HCT116 (cell line): Measurements from ENCODE around the gene DAP. TPM values are rescaled to one million over a fixed set of nuclear protein-coding genes. Genes with fewer than 3 reads are reported as not detected.

Experiments used
- ATAC-seq: fragments of 200-7000 bp; cut with Tn5 transposase; 2 replicates; pipeline ENCODE4 v1.9.1; 2020; ENCODE audit warnings: mild to moderate bottlenecking, moderate library complexity
- BruUV-seq: library from RNA; stranded (reverse); fragments of 400-500 nt; replicated peaks from 2 replicates; lab custom pipeline; 2021; lab: Mats Ljungman, UMichigan
- CTCF ChIA-PET: fragments of 300-600 bp; sonication (Branson Sonifier 250); formaldehyde crosslinking; loops from one replicate; lab custom pipeline; 2021; ENCODE audit warnings: antibody characterized with exemption; lab: Charles Lee
- POLR2A ChIA-PET: fragments of 300-600, 350-600 bp; sonication (Branson Sonifier 250); formaldehyde crosslinking; loops from one replicate; lab custom pipeline; 2021; ENCODE audit warnings: antibody characterized with exemption; lab: Charles Lee
- RAD21 ChIA-PET, 2 experiments: fragments of 300-600 bp; sonication (Branson Sonifier 250); formaldehyde crosslinking; loops; one replicate each; lab custom pipeline; 2023; ENCODE audit warnings: low total read pairs in 2 of 2; ENCODE audit not compliant: uncharacterized antibody in 2 of 2, unreplicated experiment in 2 of 2, low non-redundant PET in 1 of 2; lab: Charles Lee
- DNase-seq: peaks from one replicate; pipeline ENCODE4 v3.0.0-alpha.2; 2010; ENCODE audit warnings: low read depth, low spot score
- H2AFZ ChIP-seq: fragments of 200-600 bp; shearing (Covaris generic), sonication (generic); 2 replicates; pipeline ENCODE4 v1.6.1; 2017; ENCODE audit warnings: low read depth, mixed run types, mixed read lengths, antibody characterized with exemption, low read length; ENCODE audit not compliant: poor library complexity, severe bottlenecking
- H3K27ac ChIP-seq: 2 replicates; pipeline ENCODE4 v1.5.1; 2012; ENCODE audit warnings: low read depth, low read length
- H3K27me3 ChIP-seq: fragments of 200-600 bp; sonication (generic); 2 replicates; pipeline ENCODE4 v1.6.1; 2016; ENCODE audit warnings: mixed run types, low read length, mixed read lengths; ENCODE audit not compliant: insufficient read depth
- H3K36me3 ChIP-seq, 2 experiments: fragments of 200-500 bp in 1 of 2; fragments of 200-600 bp in 1 of 2; sonication (Bioruptor generic) in 1 of 2; sonication (generic) in 1 of 2; 2 replicates each; pipeline versions ENCODE4 v1.5.1 to v1.6.1; 2014 to 2016; ENCODE audit warnings: low read length in 2 of 2, inconsistent platforms in 1 of 2, mixed read lengths in 1 of 2, mixed run types in 1 of 2; ENCODE audit not compliant: insufficient read depth in 2 of 2, control insufficient read depth in 1 of 2
- H3K4me1 ChIP-seq, 2 experiments: fragments of 200-600 bp in 1 of 2; sonication (generic) in 1 of 2; 2 replicates each; pipeline versions ENCODE4 v1.5.1 to v1.6.1; 2012 to 2017; ENCODE audit warnings: low read length in 2 of 2, inconsistent platforms in 1 of 2, mild to moderate bottlenecking in 1 of 2, mixed read lengths in 1 of 2, mixed run types in 1 of 2, moderate library complexity in 1 of 2; ENCODE audit not compliant: insufficient read depth in 2 of 2, control insufficient read depth in 1 of 2
- H3K4me2 ChIP-seq: fragments of 200-600 bp; sonication (generic); 2 replicates; pipeline ENCODE4 v1.6.1; 2017; ENCODE audit warnings: mixed run types, low read length, mixed read lengths
- H3K4me3 ChIP-seq, 2 experiments: fragments of 200-600 bp in 1 of 2; sonication (generic) in 1 of 2; replicated peaks in 1 of 2; 2 replicates each; pipeline ENCODE4 v1.5.1; 2011 to 2016; ENCODE audit warnings: low read length in 2 of 2, control low read depth in 1 of 2, low read depth in 1 of 2, mild to moderate bottlenecking in 1 of 2, mixed read lengths in 1 of 2, mixed run types in 1 of 2
- H3K79me2 ChIP-seq: fragments of 200-600 bp; sonication (generic); 2 replicates; pipeline ENCODE4 v1.6.1; 2017; ENCODE audit warnings: mild to moderate bottlenecking, mixed run types, low read length, moderate library complexity, mixed read lengths; ENCODE audit not compliant: insufficient read depth
- H3K9ac ChIP-seq: fragments of 200-600 bp; sonication (generic); 2 replicates; pipeline ENCODE4 v1.6.1; 2016; ENCODE audit warnings: low read length, mixed read lengths
- H3K9me2 ChIP-seq: fragments of 200-600 bp; sonication (generic), shearing (Covaris generic); 2 replicates; pipeline ENCODE4 v1.6.1; 2017; ENCODE audit warnings: mixed run types, mild to moderate bottlenecking, moderate library complexity; ENCODE audit not compliant: insufficient read depth
- H3K9me3 ChIP-seq, 2 experiments: fragments of 200-500 bp in 1 of 2; fragments of 200-600 bp in 1 of 2; sonication (Bioruptor generic) in 1 of 2; sonication (generic) in 1 of 2; 2 replicates each; pipeline ENCODE4 v1.6.1; 2014 to 2017; ENCODE audit warnings: low read length in 2 of 2, mixed read lengths in 2 of 2, inconsistent platforms in 1 of 2, low read depth in 1 of 2, mild to moderate bottlenecking in 1 of 2, mixed run types in 1 of 2, moderate library complexity in 1 of 2; ENCODE audit not compliant: control insufficient read depth in 1 of 2, insufficient read depth in 1 of 2
- H4K20me1 ChIP-seq: fragments of 200-600 bp; sonication (generic), shearing (Covaris generic); 2 replicates; pipeline ENCODE4 v1.6.1; 2017; ENCODE audit warnings: mixed run types, mild to moderate bottlenecking, moderate library complexity; ENCODE audit not compliant: insufficient read depth
- CBX3 ChIP-seq: IDR thresholded peaks from 2 replicates; pipeline ENCODE4 v1.6.1; 2012; ENCODE audit warnings: low read depth
- CEBPB ChIP-seq: IDR thresholded peaks from 2 replicates; pipeline ENCODE4 v1.6.1; 2012; ENCODE audit warnings: low read depth
- ELF1 ChIP-seq: IDR thresholded peaks from 2 replicates; pipeline ENCODE4 v1.6.1; 2012; ENCODE audit warnings: low read depth, borderline replicate concordance
- EZH2 ChIP-seq: fragments of 200-600 bp; sonication (generic); IDR thresholded peaks from 2 replicates; pipeline ENCODE4 v1.6.1; 2017; ENCODE audit warnings: antibody characterized with exemption, mixed run types
- EZH2phosphoT487 ChIP-seq: fragments of 200-600 bp; IDR thresholded peaks from 2 replicates; pipeline ENCODE4 v1.6.1; 2018; ENCODE audit warnings: antibody characterized with exemption, borderline replicate concordance
- FOSL1 ChIP-seq: IDR thresholded peaks from 2 replicates; pipeline ENCODE4 v1.6.1; 2012; ENCODE audit warnings: low read depth
- JUND ChIP-seq: IDR thresholded peaks from 2 replicates; pipeline ENCODE4 v1.6.1; 2012
- MAX ChIP-seq: IDR thresholded peaks from 2 replicates; pipeline ENCODE4 v1.6.1; 2012
- POLR2A ChIP-seq: IDR thresholded peaks from 2 replicates; pipeline ENCODE4 v1.7.0; 2011; ENCODE audit warnings: borderline replicate concordance; ENCODE audit not compliant: insufficient read depth, insufficient read length; ENCODE audit errors: extremely low read depth
- POLR2AphosphoS5 ChIP-seq: IDR thresholded peaks from 2 replicates; pipeline ENCODE4 v1.6.1; 2011; ENCODE audit warnings: mild to moderate bottlenecking, low read depth, low read length, moderate library complexity
- RAD21 ChIP-seq: IDR thresholded peaks from 2 replicates; pipeline ENCODE4 v1.6.1; 2012; ENCODE audit warnings: low read depth, mild to moderate bottlenecking
- REST ChIP-seq: IDR thresholded peaks from 2 replicates; pipeline ENCODE4 v1.6.1; 2012; ENCODE audit warnings: low read depth
- SP1 ChIP-seq: IDR thresholded peaks from 2 replicates; pipeline ENCODE4 v1.6.1; 2012; ENCODE audit warnings: low read depth
- SRF ChIP-seq: IDR thresholded peaks from 2 replicates; pipeline ENCODE4 v1.6.1; 2012; ENCODE audit warnings: low read depth
- TCF7L2 ChIP-seq: IDR thresholded peaks from 2 replicates; pipeline ENCODE4 v1.7.0; 2011; ENCODE audit warnings: borderline replicate concordance, inconsistent platforms; ENCODE audit not compliant: insufficient read depth, insufficient read length; ENCODE audit errors: extremely low read depth
- YY1 ChIP-seq: IDR thresholded peaks from 2 replicates; pipeline ENCODE4 v1.6.1; 2011; ENCODE audit warnings: low read length, low read depth, moderate library complexity, mild to moderate bottlenecking; ENCODE audit not compliant: insufficient replicate concordance; ENCODE audit errors: extremely low read depth
- ZNF274 ChIP-seq: fragments of 200-500 bp; sonication (Bioruptor generic); IDR thresholded peaks from 2 replicates; pipeline ENCODE4 v1.6.1; 2014; ENCODE audit warnings: mild to moderate bottlenecking, low read depth, low read length, inconsistent platforms
- intact Hi-C: fragments of 100-400 bp; cut with micrococcal nuclease; formaldehyde crosslinking; loops from 2 replicates; pipeline ENCODE4 v1.10.0; 2022
- total RNA-seq: library from RNA; stranded (reverse); gene quantifications from one replicate; pipeline ENCODE4 v1.2.1, GENCODE V29; 2021; ENCODE audit not compliant: unreplicated experiment
- TF ChIP-seq, protein P1 (sequence below): IDR thresholded peaks from 2 replicates; pipeline ENCODE4 v1.6.1; 2012
- TF ChIP-seq, protein P2 (sequence below), 3 experiments: fragments of 200-600 bp in 1 of 3; sonication (generic) in 1 of 3; IDR thresholded peaks in 2 of 3; conservative IDR thresholded peaks in 1 of 3; 2 replicates each; pipeline ENCODE4 v1.5.1; 2012 to 2017; ENCODE audit warnings: low read depth in 2 of 3, low read length in 2 of 3, antibody characterized with exemption in 1 of 3, borderline replicate concordance in 1 of 3, control low read depth in 1 of 3, mild to moderate bottlenecking in 1 of 3, mixed read lengths in 1 of 3, mixed run types in 1 of 3, moderate library complexity in 1 of 3; ENCODE audit not compliant: insufficient read depth in 1 of 3

Gene DAP
- total RNA-seq, 1 experiment from 2014 or later: 59.1 TPM

DNA sequence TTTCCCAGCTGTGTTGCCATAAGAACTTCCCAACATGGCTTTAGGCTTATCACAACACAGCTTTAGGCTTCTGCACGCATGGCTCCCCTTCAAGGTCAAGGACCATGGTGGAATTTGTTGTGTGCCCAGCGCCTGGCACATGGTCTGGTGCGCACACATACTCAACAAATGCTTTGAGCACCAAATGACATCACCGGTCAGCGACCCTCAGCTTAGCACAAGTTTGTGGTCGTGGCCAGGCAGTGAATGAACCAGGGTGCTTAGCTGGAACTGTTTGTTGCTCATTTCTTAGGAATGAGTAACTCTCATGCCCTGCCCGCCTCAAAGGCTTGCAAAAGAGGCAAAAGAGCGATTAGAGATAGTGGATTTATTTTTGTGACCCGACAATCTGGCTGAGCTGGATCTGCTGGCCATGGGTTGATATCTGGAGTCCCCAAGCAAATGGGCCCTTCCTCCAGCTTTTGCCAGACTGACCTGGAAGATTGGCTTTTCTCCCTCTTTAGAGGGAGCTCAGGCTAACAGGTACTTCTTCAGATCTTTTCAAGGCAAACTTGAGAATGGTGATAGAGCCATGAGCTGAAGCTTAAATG, 58.9 kb downstream of the DAP start:
- H3K9me3 ChIP-seq: no peaks in the 10 kb centered on the region
- ChIA-PET POLR2A (interaction anchor here (1.6 kb wide), 1 partner anchor 23 kb away, joined by 6 read pairs; no protein-coding TSS in a partner anchor), RAD21 (no interaction called here), CTCF (interaction anchor here (0.9 to 5.3 kb wide), 8 partner anchors 8 to 409 kb away, joined by 3 to 37 read pairs (median 5); no protein-coding TSS in a partner anchor)
- BruUV-seq: no TSS peak
- DNase-seq: peak; percentile 68
- no peaks in the 10 kb centered on the region for H3K36me3 ChIP-seq
- no peaks in the 10 kb centered on the region for H3K9me2 ChIP-seq
- H3K4me1 ChIP-seq: peaks cover 58 to 60% of the 10 kb centered on the region in 2 experiments
- H3K4me2 ChIP-seq: peak overlapping the region; percentile 59
- peaks cover 4% of the 10 kb centered on the region; the same call in 1 of the 2 replicates for H3K79me2 ChIP-seq
- peak overlapping the region; percentile 70 for H3K27ac ChIP-seq
- H3K4me3 ChIP-seq: peak overlapping the region in 1 of 2 experiments; percentile 24; a peak in 2 of 4 replicates
- H2AFZ ChIP-seq: no peak overlapping the region
- H3K27me3 ChIP-seq: no peaks in the 10 kb centered on the region
- peak; percentile 66 for ATAC-seq
- intact Hi-C loops: loop anchor here (5.0 kb wide), 2 partner anchors 60 to 75 kb away; partner anchors contain the start of gene DAP
- no peaks in the 10 kb centered on the region for H4K20me1 ChIP-seq
- H3K9ac ChIP-seq: peak overlapping the region; percentile 54
- TF ChIP-seq REST (no peak), CEBPB (peak; percentile 49; the same call in 1 of the 2 replicates), EZH2 (no peak), MAX (peak; percentile 81), POLR2A (no peak), JUND (peak; percentile 67; the same call in 1 of the 2 replicates), TCF7L2 (no peak), RAD21 (no peak), POLR2AphosphoS5 (peak; percentile 32; the same call in 1 of the 2 replicates), CBX3 (peak; percentile 45; the same call in 1 of the 2 replicates), YY1 (no peak), EZH2phosphoT487 (no peak), SRF (no peak), SP1 (peak; percentile 74), FOSL1 (peak; percentile 59; the same call in 1 of the 2 replicates), ZNF274 (no peak), ELF1 (no peak)
- TF ChIP-seq, protein P1, sequence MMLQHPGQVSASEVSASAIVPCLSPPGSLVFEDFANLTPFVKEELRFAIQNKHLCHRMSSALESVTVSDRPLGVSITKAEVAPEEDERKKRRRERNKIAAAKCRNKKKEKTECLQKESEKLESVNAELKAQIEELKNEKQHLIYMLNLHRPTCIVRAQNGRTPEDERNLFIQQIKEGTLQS: 0 out of 2 replicates have a peak, but pooled peaks have one; percentile 7
- TF ChIP-seq, protein P2, sequence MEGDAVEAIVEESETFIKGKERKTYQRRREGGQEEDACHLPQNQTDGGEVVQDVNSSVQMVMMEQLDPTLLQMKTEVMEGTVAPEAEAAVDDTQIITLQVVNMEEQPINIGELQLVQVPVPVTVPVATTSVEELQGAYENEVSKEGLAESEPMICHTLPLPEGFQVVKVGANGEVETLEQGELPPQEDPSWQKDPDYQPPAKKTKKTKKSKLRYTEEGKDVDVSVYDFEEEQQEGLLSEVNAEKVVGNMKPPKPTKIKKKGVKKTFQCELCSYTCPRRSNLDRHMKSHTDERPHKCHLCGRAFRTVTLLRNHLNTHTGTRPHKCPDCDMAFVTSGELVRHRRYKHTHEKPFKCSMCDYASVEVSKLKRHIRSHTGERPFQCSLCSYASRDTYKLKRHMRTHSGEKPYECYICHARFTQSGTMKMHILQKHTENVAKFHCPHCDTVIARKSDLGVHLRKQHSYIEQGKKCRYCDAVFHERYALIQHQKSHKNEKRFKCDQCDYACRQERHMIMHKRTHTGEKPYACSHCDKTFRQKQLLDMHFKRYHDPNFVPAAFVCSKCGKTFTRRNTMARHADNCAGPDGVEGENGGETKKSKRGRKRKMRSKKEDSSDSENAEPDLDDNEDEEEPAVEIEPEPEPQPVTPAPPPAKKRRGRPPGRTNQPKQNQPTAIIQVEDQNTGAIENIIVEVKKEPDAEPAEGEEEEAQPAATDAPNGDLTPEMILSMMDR (IDR thresholded peaks at IDR 0.05 in 2 of 3, conservative IDR thresholded peaks at IDR 0.05 in 1 of 3; ENCODE audit: borderline replicate concordance in 1 of 3, insufficient read depth in 1 of 3, low read depth in 2 of 3, low read length in 2 of 3): no peak
